Natural killer cell (primary cell): Measurements from ENCODE around the gene ACVR2A. TPM values are rescaled to one million over a fixed set of nuclear protein-coding genes. Genes with fewer than 3 reads are reported as not detected.

Experiments used
- ATAC-seq, 3 donors: fragments of 150-1000 bp in 2 of 3; fragments of 200-7000 bp in 1 of 3; cut with Tn5 transposase; 1 replicate in 1 of 3; 2 replicates in 2 of 3; pipeline ENCODE4 v1.10.0; 2021; ENCODE audit warnings: mild to moderate bottlenecking in 2 of 3, moderate library complexity in 2 of 3
- DNase-seq, 2 donors: peaks; one replicate each; pipeline versions ENCODE4 v3.0.0 to v3.0.0-alpha.2; 2013 to 2021; ENCODE audit warnings: mixed read lengths in 1 of 2
- H3K27ac ChIP-seq: one replicate; pipeline ENCODE4 v1.5.1; 2013; ENCODE audit warnings: mild to moderate bottlenecking, low read length
- H3K27me3 ChIP-seq: one replicate; pipeline ENCODE4 v1.6.1; 2013; ENCODE audit warnings: low read length; ENCODE audit not compliant: control insufficient read depth, insufficient read depth
- H3K36me3 ChIP-seq: one replicate; pipeline ENCODE4 v1.6.1; 2013; ENCODE audit warnings: low read length; ENCODE audit not compliant: control insufficient read depth, insufficient read depth
- H3K4me1 ChIP-seq: one replicate; pipeline ENCODE4 v1.6.1; 2013; ENCODE audit warnings: low read length; ENCODE audit not compliant: control insufficient read depth, insufficient read depth
- H3K4me3 ChIP-seq: one replicate; pipeline ENCODE4 v1.5.1; 2013; ENCODE audit warnings: low read length
- H3K9me3 ChIP-seq: one replicate; pipeline ENCODE4 v1.6.1; 2013; ENCODE audit warnings: low read length; ENCODE audit not compliant: control insufficient read depth, insufficient read depth
- H3K27ac Mint-ChIP-seq, 2 donors: one replicate each; pipeline ENCODE4 v1.8.0; 2022; ENCODE audit warnings: mild to moderate bottlenecking in 2 of 2, mixed read lengths in 2 of 2, moderate library complexity in 1 of 2
- H3K27me3 Mint-ChIP-seq, 2 donors: one replicate each; pipeline ENCODE4 v1.8.0; 2022; ENCODE audit warnings: low read depth in 2 of 2, mixed read lengths in 2 of 2
- H3K36me3 Mint-ChIP-seq: one replicate; pipeline ENCODE4 v1.8.0; 2022; ENCODE audit warnings: mixed read lengths
- H3K4me1 Mint-ChIP-seq, 2 donors: one replicate each; pipeline ENCODE4 v1.8.0; 2022; ENCODE audit warnings: mixed read lengths in 2 of 2
- H3K4me3 Mint-ChIP-seq: one replicate; pipeline ENCODE4 v1.8.0; 2022; ENCODE audit warnings: mild to moderate bottlenecking, moderate library complexity, mixed read lengths
- H3K9me3 Mint-ChIP-seq, 2 donors: one replicate each; pipeline ENCODE4 v1.8.0; 2022; ENCODE audit warnings: mixed read lengths in 2 of 2
- WGBS: methylation state at CpG from one replicate; pipeline ENCODE4 v1.1.7; 2013; ENCODE audit warnings: missing lambda C conversion rate; ENCODE audit not compliant: insufficient coverage; 5-methylcytosine and 5-hydroxymethylcytosine counted together
- intact Hi-C: fragments of 100-400 bp; cut with micrococcal nuclease; formaldehyde crosslinking; loops from one replicate; pipeline ENCODE4 v1.14.2; 2022
- total RNA-seq, 4 donors: library from RNA; stranded (reverse); fragments of 120-200 nt in 1 of 4; gene quantifications; one replicate each; pipeline versions ENCODE4 v1.2.3 to v1.2.4, GENCODE V29; 2013 to 2022
- TF ChIP-seq, protein P1 (sequence below): fragments of 200-600 bp; IDR thresholded peaks from one replicate; pipeline ENCODE4 v1.8.0; 2022; ENCODE audit warnings: antibody characterized with exemption

The ACVR2A gene
- total RNA-seq, 3 donors from 2014 or later (not counting 1 experiment from before 2014, with no cell fraction given), result 14.7 to 16.7 (median 16.2) TPM

DNA sequence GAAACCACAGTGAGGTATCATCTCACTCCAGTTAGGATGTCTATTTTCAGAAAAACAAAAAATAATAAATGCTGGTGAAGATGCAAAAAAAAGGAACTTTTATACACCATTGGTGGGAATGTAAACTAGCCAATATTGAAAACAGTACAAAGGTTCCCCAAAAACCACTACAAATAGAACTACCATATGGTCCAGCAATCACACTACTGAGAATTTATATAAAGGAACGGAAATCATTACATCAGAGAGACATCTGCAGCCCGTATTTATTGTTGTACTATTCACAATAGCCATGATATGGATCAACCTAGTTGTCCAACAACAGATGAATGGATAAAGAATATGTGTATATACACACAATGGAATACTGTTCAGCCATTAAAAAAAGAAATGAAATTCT is 123.7 kb downstream of the ACVR2A start:
- no peak overlapping the region for H3K4me3 Mint-ChIP-seq
- H3K36me3 ChIP-seq, result peaks cover 13% of the 10 kb centered on the region

DNA sequence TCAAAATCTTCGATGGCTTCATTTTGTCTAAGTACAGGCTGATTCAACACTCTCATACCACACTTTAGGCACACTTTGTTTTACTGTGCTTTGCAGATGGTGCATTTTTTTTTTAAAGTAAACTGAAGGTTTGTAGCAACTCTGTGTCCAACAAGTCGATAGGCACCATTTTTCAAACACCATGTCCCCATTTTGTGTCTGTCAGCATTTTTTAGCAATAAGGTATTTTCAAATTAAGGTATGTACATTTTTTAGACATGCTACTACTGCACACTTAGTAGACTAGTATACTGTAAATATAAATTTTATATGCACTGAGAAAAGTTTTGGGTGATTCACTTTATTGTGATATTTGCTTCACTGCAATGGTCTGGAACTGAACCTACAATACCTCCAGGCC is 131.3 kb downstream of the ACVR2A start:
- H3K4me1 Mint-ChIP-seq, result peaks cover 23 to 34% of the 10 kb centered on the region in 2 donors
- ATAC-seq (no peak), DNase-seq (no peak)
- H3K27ac Mint-ChIP-seq, result no peak overlapping the region
- H3K9me3 Mint-ChIP-seq, result no peaks in the 10 kb centered on the region
- H3K27me3 Mint-ChIP-seq, result no peaks in the 10 kb centered on the region
- Histone ChIP-seq H3K9me3 (no peaks in the 10 kb centered on the region), H3K4me1 (no peaks in the 10 kb centered on the region), H3K27me3 (no peaks in the 10 kb centered on the region), H3K4me3 (no peak overlapping the region), H3K36me3 (peaks cover 10% of the 10 kb centered on the region), H3K27ac (no peak overlapping the region)
- intact Hi-C loops, result no loop called here
- H3K4me3 Mint-ChIP-seq, result no peak overlapping the region
- 100% methylated on average over 2 of the region's 2 CpGs for WGBS
- H3K36me3 Mint-ChIP-seq, result no peaks in the 10 kb centered on the region
- TF ChIP-seq, protein P1, sequence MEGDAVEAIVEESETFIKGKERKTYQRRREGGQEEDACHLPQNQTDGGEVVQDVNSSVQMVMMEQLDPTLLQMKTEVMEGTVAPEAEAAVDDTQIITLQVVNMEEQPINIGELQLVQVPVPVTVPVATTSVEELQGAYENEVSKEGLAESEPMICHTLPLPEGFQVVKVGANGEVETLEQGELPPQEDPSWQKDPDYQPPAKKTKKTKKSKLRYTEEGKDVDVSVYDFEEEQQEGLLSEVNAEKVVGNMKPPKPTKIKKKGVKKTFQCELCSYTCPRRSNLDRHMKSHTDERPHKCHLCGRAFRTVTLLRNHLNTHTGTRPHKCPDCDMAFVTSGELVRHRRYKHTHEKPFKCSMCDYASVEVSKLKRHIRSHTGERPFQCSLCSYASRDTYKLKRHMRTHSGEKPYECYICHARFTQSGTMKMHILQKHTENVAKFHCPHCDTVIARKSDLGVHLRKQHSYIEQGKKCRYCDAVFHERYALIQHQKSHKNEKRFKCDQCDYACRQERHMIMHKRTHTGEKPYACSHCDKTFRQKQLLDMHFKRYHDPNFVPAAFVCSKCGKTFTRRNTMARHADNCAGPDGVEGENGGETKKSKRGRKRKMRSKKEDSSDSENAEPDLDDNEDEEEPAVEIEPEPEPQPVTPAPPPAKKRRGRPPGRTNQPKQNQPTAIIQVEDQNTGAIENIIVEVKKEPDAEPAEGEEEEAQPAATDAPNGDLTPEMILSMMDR, result no peak

More for the DNA sequence above, 123.7 kb downstream of the ACVR2A start:
- Histone ChIP-seq H3K27me3 (no peaks in the 10 kb centered on the region), H3K27ac (no peak overlapping the region), H3K9me3 (peaks cover 1% of the 10 kb centered on the region), H3K4me1 (no peaks in the 10 kb centered on the region), H3K4me3 (no peak overlapping the region)
- Mint-ChIP-seq H3K36me3 (peaks cover 38% of the 10 kb centered on the region), H3K27me3 (no peaks in the 10 kb centered on the region), H3K27ac (no peak overlapping the region), H3K9me3 (peaks cover 9% of the 10 kb centered on the region in 2 donors), H3K4me1 (peaks cover 6 to 27% of the 10 kb centered on the region in 2 donors)
- no peak for ATAC-seq
- DNase-seq, result no peak
- TF ChIP-seq, protein P1, result no peak
- WGBS, result no CpG with 5 or more reads among the region's 2 CpGs
- intact Hi-C loops, result no loop called here

DNA sequence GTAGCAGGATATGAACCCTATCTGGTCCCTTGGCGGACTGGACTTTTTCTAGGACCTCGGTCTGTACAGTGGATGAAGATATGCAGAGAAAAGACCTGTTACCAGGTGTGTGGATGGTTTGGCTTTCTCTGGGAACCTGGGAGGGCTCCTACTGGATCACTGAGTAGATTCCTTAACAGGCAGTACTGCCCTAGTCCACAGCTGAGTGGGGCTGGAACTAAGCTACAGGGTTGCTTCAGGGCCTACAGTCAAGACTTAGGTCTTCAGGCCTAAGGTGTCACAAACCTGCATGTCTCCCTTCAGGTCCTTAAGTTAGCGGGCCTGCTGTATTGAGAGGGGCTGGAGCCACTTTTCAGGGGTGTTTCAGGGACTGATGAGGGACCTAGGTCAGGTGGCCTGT is 132.8 kb downstream of the ACVR2A start:
- no peaks in the 10 kb centered on the region for H3K4me1 ChIP-seq
- H3K27ac Mint-ChIP-seq, result no peak overlapping the region
- ATAC-seq (no peak), DNase-seq (no peak)
- H3K4me1 Mint-ChIP-seq, result peaks cover 32 to 40% of the 10 kb centered on the region in 2 donors
- no peak overlapping the region for H3K4me3 Mint-ChIP-seq
- intact Hi-C loops, result no loop called here
- H3K9me3 Mint-ChIP-seq, result no peaks in the 10 kb centered on the region
- no peaks in the 10 kb centered on the region for H3K9me3 ChIP-seq
- 99% methylated on average over 3 of the region's 3 CpGs for WGBS
- H3K4me3 ChIP-seq, result no peak overlapping the region
- no peaks in the 10 kb centered on the region for H3K36me3 Mint-ChIP-seq
- no peaks in the 10 kb centered on the region for H3K27me3 ChIP-seq
- no peak overlapping the region for H3K27ac ChIP-seq
- no peaks in the 10 kb centered on the region for H3K27me3 Mint-ChIP-seq
- TF ChIP-seq, protein P1, result no peak
- H3K36me3 ChIP-seq, result peaks cover 4% of the 10 kb centered on the region

Other genes with a start within 250 kb of the ACVR2A start
- 10 to 100 TPM; 42.4 to 48.0 (median 45.8) TPM for gene ORC4, start 175.7 kb downstream of the ACVR2A start, total RNA-seq
- gene MBD5, start 176.1 kb downstream of the ACVR2A start, total RNA-seq, result 10 to 100 TPM; 83.8 to 96.3 (median 89.7) TPM